Measurements from ENCODE around the gene GALNT12. TPM values are rescaled to one million over a fixed set of nuclear protein-coding genes. Genes with fewer than 3 reads are reported as not detected.

Gene GALNT12
- total RNA-seq, 1 donor from 2014 or later: 1.7 TPM

DNA sequence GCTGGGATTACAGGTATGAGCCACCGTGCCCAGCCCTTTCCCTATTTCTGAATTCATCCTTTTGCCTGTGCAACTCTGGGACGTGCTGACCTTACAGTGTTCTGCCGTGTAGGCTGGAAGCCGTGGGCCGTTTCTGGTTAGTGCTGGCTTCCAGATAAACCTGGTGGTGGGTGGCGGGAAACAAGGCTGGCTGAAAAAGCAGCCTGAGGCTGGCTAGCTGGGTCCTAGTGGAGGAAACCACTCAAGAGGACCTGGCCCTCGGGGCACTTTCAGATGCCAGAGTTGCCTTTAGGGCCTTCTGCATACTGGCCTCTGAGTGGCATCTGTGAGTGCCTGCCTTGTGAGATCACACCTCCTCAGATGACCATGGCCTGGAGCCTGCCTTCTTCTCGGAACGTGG lies 26.9 kb downstream of the GALNT12 start:
- no peak for DNase-seq (ENCODE audit: low read depth)
- Histone ChIP-seq H3K4me3 (ENCODE audit: insufficient read depth, low read depth, low read length) (no peak overlapping the region), H3K4me1 (ENCODE audit: insufficient read depth, low read length) (no peaks in the 10 kb centered on the region), H3K27me3 (ENCODE audit: insufficient read depth, low read length) (no peaks in the 10 kb centered on the region), H3K36me3 (ENCODE audit: insufficient read depth, low read length) (no peaks in the 10 kb centered on the region), H4K20me1 (ENCODE audit: insufficient read depth, low read length) (no peaks in the 10 kb centered on the region), H3K27ac (ENCODE audit: low read depth, low read length) (no peak overlapping the region), H3K79me2 (ENCODE audit: insufficient read depth, low read length) (no peaks in the 10 kb centered on the region), H3K9ac (ENCODE audit: low read length) (no peak overlapping the region), H3K4me2 (ENCODE audit: low read length) (no peak overlapping the region), H3K9me3 (ENCODE audit: insufficient read depth, low read depth, low read length) (no peaks in the 10 kb centered on the region), H2AFZ (ENCODE audit: low read depth, low read length) (no peak overlapping the region)
- H3K4me3 Mint-ChIP-seq (ENCODE audit: unreplicated experiment): no peak overlapping the region
- TF ChIP-seq, protein P1, sequence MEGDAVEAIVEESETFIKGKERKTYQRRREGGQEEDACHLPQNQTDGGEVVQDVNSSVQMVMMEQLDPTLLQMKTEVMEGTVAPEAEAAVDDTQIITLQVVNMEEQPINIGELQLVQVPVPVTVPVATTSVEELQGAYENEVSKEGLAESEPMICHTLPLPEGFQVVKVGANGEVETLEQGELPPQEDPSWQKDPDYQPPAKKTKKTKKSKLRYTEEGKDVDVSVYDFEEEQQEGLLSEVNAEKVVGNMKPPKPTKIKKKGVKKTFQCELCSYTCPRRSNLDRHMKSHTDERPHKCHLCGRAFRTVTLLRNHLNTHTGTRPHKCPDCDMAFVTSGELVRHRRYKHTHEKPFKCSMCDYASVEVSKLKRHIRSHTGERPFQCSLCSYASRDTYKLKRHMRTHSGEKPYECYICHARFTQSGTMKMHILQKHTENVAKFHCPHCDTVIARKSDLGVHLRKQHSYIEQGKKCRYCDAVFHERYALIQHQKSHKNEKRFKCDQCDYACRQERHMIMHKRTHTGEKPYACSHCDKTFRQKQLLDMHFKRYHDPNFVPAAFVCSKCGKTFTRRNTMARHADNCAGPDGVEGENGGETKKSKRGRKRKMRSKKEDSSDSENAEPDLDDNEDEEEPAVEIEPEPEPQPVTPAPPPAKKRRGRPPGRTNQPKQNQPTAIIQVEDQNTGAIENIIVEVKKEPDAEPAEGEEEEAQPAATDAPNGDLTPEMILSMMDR (IDR thresholded peaks at IDR 0.05; ENCODE audit: insufficient read depth, low read depth, low read length): no peak
- no peak for TF ChIP-seq EZH2 (IDR thresholded peaks at IDR 0.05; ENCODE audit: insufficient read depth, low read length)
- peaks cover 7% of the 10 kb centered on the region for H3K27me3 Mint-ChIP-seq (ENCODE audit: low read depth, unreplicated experiment)
- no peaks in the 10 kb centered on the region for H3K4me1 Mint-ChIP-seq (ENCODE audit: low read depth, unreplicated experiment)
- H3K9me3 Mint-ChIP-seq (ENCODE audit: unreplicated experiment): peaks cover 4% of the 10 kb centered on the region
- H3K36me3 Mint-ChIP-seq (ENCODE audit: low read depth, unreplicated experiment): peaks cover 4% of the 10 kb centered on the region
- H3K27ac Mint-ChIP-seq (ENCODE audit: unreplicated experiment): no peak overlapping the region
- no peak for FAIRE-seq

DNA sequence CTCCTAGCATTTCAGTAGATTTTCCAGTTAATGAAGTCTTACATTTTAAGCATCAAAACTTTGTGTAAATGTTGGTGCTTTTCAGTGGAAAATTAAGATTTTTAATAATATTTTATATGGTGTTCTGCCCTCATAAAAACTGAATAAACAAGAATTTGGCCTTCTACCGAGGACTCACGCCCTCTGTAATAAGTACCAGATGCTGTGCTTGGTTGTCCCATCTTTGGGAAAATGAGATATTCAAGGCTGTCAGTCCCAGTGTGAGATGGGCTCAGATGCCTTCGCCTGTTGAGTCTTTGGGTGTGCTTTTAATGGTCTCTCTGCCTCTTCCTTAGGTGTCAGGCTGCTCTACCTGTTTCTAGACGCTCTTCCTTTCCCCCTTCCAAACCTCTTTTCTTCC lies 28.7 kb downstream of the GALNT12 start:
- FAIRE-seq: no peak
- peaks cover 7% of the 10 kb centered on the region for H3K27me3 Mint-ChIP-seq (ENCODE audit: low read depth, unreplicated experiment)

DNA sequence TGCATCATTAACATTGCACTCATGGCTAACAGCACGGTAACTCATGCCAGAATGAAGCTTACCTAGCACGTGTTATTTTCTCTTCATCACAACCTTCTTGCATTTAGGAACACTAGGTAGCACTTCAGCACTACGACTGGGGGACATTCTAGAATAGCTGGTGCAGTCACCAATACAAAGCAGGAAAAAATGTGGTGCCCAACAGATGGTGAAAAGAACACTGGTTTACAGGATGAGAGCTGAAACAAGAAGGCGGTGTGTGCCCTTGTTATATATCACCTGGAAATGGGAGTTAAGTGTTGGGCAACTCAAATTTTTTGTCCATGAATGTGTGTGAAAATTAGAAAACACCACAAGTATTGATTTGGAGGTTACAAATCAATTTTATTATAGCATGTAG lies 30.0 kb downstream of the GALNT12 start:
- H3K9me3 ChIP-seq (ENCODE audit: insufficient read depth, low read depth, low read length): no peaks in the 10 kb centered on the region
- FAIRE-seq: no peak
- peaks cover 2% of the 10 kb centered on the region for H3K9me3 Mint-ChIP-seq (ENCODE audit: unreplicated experiment)
- no peak overlapping the region for H3K4me3 Mint-ChIP-seq (ENCODE audit: unreplicated experiment)
- no peak overlapping the region for H3K4me2 ChIP-seq (ENCODE audit: low read length)
- no peak overlapping the region for H3K27ac Mint-ChIP-seq (ENCODE audit: unreplicated experiment)
- H3K27me3 ChIP-seq (ENCODE audit: insufficient read depth, low read length): no peaks in the 10 kb centered on the region
- H3K4me3 ChIP-seq (ENCODE audit: insufficient read depth, low read depth, low read length): no peak overlapping the region
- no peaks in the 10 kb centered on the region for H3K79me2 ChIP-seq (ENCODE audit: insufficient read depth, low read length)
- no peaks in the 10 kb centered on the region for H3K4me1 Mint-ChIP-seq (ENCODE audit: low read depth, unreplicated experiment)
- no peak overlapping the region for H3K27ac ChIP-seq (ENCODE audit: low read depth, low read length)
- no peaks in the 10 kb centered on the region for H3K4me1 ChIP-seq (ENCODE audit: insufficient read depth, low read length)
- no peak for DNase-seq (ENCODE audit: low read depth)
- TF ChIP-seq EZH2 (IDR thresholded peaks at IDR 0.05; ENCODE audit: insufficient read depth, low read length): no peak
- TF ChIP-seq, protein P1 (IDR thresholded peaks at IDR 0.05; ENCODE audit: insufficient read depth, low read depth, low read length): no peak
- H4K20me1 ChIP-seq (ENCODE audit: insufficient read depth, low read length): no peaks in the 10 kb centered on the region
- no peak overlapping the region for H3K9ac ChIP-seq (ENCODE audit: low read length)
- H3K36me3 Mint-ChIP-seq (ENCODE audit: low read depth, unreplicated experiment): peaks cover 4% of the 10 kb centered on the region
- H2AFZ ChIP-seq (ENCODE audit: low read depth, low read length): no peak overlapping the region
- H3K36me3 ChIP-seq (ENCODE audit: insufficient read depth, low read length): no peaks in the 10 kb centered on the region
- H3K27me3 Mint-ChIP-seq (ENCODE audit: low read depth, unreplicated experiment): peaks cover 7% of the 10 kb centered on the region

More for the DNA sequence above, 28.7 kb downstream of the GALNT12 start:
- no peak for TF ChIP-seq EZH2 (IDR thresholded peaks at IDR 0.05; ENCODE audit: insufficient read depth, low read length)
- TF ChIP-seq, protein P1 (IDR thresholded peaks at IDR 0.05; ENCODE audit: insufficient read depth, low read depth, low read length): no peak
- H3K36me3 ChIP-seq (ENCODE audit: insufficient read depth, low read length): no peaks in the 10 kb centered on the region
- DNase-seq (ENCODE audit: low read depth): no peak
- no peaks in the 10 kb centered on the region for H3K9me3 ChIP-seq (ENCODE audit: insufficient read depth, low read depth, low read length)
- no peaks in the 10 kb centered on the region for H3K4me1 ChIP-seq (ENCODE audit: insufficient read depth, low read length)
- no peaks in the 10 kb centered on the region for H3K79me2 ChIP-seq (ENCODE audit: insufficient read depth, low read length)
- H2AFZ ChIP-seq (ENCODE audit: low read depth, low read length): no peak overlapping the region
- Mint-ChIP-seq H3K4me1 (ENCODE audit: low read depth, unreplicated experiment) (no peaks in the 10 kb centered on the region), H3K4me3 (ENCODE audit: unreplicated experiment) (no peak overlapping the region), H3K9me3 (ENCODE audit: unreplicated experiment) (peaks cover 4% of the 10 kb centered on the region), H3K27ac (ENCODE audit: unreplicated experiment) (no peak overlapping the region), H3K36me3 (ENCODE audit: low read depth, unreplicated experiment) (peaks cover 4% of the 10 kb centered on the region)
- H3K27me3 ChIP-seq (ENCODE audit: insufficient read depth, low read length): no peaks in the 10 kb centered on the region
- no peak overlapping the region for H3K27ac ChIP-seq (ENCODE audit: low read depth, low read length)
- no peak overlapping the region for H3K4me2 ChIP-seq (ENCODE audit: low read length)
- H3K4me3 ChIP-seq (ENCODE audit: insufficient read depth, low read depth, low read length): no peak overlapping the region
- H4K20me1 ChIP-seq (ENCODE audit: insufficient read depth, low read length): no peaks in the 10 kb centered on the region
- no peak overlapping the region for H3K9ac ChIP-seq (ENCODE audit: low read length)
